HG02642 (cell line): ENCODE data around the gene HSPB6.
"Not testable (repeated sequence)": the region's sequence is repeated elsewhere in the genome, so short reads cannot be mapped to it uniquely, and the experiment has no call there.

Experiments
- ATAC-seq: cut with Tn5 transposase; IDR thresholded peaks from one replicate; pipeline ENCODE4 v1.9.1; 2021; ENCODE audit warnings: mild to moderate bottlenecking; ENCODE audit not compliant: unreplicated experiment, poor library complexity

HSPB6 gene, protein sequence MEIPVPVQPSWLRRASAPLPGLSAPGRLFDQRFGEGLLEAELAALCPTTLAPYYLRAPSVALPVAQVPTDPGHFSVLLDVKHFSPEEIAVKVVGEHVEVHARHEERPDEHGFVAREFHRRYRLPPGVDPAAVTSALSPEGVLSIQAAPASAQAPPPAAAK

DNA sequence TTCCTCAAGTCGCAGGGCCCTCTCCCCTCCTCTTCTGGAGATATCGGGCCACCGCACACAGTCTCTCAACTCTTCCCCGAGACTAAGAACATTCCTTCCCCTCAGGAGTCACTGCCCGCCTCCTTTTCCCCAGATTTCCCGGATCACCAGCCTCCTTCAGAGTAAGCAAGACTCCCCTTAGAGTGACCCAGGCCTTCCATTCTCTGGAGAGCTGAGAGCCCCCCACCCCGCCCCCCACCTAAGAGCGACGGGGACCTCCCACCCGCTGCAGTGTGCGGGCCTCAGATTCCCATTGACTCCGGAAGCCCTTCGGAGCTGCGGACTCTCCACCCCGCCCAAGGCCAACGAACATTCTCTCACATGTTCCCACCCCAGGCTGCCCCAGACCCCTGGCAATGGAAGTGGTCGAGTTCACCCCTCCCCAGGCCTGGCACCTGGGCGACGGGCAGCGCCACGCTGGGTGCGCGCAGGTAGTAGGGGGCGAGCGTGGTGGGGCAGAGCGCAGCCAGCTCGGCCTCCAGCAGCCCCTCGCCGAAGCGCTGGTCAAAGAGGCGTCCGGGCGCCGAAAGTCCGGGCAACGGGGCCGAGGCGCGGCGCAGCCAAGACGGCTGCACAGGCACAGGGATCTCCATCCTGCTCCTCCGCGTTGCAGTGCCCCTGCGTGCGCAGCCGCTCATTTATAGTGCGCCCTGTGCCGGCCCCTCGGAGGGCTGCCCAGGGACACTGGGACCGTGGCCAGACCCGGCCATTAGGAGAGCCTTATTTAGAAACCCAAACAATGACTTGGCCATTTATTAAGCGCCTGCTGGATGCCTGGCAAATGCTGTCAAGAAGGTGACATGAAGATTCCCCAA, at the start of gene HSPB6:
Gene HSPB6 (minus strand): TSS at position 653 of the 854 bp plus-strand sequence. CDS start 21 bp downstream, at position 632.
- ATAC-seq, result no peak

DNA sequence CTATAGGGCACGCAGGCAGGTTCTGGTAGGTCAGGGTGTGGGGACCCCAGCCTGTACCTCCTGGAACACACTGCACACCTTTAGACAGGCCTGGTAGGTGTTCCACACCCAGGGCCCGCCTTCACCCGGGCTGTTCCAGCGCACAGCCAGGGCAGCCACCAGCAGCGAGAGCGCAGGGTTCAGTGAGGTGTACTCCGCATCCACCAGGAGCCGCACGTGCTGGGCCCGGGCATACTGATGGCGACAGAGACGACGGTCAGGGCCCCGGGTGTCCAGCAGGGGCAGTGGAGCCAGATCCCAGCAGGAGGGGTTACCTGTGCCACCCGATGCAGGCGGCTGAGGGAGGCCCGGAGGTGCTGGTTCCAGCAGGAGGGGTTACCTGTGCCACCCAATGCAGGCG, 49.8 kb upstream of the HSPB6 start:
- no peak for ATAC-seq

DNA sequence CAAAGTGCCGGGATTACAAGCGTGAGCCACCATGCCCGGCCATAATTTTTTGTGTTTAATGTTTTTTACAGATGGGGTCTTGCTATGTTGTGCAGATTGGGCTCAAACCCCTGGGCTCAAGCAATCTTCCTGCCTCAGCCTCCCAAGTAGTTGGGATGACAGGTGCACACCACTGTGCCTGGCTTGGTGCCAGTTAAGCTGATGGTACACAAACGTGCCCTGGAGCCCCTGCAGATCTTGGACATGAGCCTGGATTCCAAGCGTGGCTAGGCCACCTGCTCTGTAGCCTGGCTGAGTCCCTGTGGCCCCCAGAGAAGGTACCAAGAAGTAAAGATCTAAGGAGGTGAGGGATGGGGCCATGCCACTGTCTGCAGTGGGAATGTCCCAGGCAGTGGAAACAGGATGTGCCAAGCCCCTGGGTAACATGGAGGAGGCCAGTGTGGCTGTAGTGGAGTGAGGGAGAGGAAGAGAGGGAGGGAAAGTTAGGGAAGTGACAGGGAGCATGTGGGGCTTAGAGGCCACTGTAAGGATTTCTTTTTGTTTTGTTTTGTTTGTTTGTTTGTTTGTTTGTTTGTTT, 48.8 kb upstream of the HSPB6 start:
- ATAC-seq, result no peak

DNA sequence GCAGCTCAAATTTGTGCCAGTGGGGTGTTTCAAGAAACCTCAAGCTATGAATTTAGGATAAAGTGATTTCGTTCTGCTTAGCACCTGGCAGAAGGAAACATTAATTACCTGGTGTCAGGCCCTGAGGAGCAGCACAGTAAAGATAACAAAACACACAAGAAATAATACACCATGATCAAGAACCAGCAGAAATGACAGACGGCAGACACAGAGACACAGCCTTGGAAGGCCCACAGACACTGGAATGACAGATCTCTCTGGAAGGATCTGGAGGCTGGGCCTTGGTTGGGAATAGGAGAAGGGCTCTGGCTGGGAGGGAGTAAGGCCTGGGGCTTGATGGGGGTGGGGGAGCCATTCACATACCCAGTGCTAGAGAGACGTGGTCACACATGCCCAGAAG, 45.0 kb upstream of the HSPB6 start:
- ATAC-seq, result no peak

DNA sequence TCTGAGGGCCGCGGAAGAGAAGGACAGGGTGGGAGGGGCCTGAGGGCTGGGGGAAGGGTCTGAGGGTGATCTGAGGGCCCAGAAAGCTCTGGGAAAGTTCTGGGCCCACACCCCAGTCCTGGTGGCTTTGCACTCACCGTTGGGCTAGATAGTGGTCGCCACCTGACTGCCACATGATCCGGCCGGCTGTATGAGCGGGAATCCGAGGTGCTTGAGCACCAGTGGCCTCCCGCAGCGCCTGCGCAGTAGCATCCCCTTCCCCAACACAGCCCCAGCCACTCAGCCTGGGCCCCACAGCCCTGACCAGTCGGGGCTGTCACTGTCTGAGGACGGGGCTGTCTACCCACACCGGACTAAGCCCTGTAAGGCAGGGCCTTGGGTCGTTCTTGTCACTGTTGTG, 40.8 kb upstream of the HSPB6 start:
- no peak for ATAC-seq

DNA sequence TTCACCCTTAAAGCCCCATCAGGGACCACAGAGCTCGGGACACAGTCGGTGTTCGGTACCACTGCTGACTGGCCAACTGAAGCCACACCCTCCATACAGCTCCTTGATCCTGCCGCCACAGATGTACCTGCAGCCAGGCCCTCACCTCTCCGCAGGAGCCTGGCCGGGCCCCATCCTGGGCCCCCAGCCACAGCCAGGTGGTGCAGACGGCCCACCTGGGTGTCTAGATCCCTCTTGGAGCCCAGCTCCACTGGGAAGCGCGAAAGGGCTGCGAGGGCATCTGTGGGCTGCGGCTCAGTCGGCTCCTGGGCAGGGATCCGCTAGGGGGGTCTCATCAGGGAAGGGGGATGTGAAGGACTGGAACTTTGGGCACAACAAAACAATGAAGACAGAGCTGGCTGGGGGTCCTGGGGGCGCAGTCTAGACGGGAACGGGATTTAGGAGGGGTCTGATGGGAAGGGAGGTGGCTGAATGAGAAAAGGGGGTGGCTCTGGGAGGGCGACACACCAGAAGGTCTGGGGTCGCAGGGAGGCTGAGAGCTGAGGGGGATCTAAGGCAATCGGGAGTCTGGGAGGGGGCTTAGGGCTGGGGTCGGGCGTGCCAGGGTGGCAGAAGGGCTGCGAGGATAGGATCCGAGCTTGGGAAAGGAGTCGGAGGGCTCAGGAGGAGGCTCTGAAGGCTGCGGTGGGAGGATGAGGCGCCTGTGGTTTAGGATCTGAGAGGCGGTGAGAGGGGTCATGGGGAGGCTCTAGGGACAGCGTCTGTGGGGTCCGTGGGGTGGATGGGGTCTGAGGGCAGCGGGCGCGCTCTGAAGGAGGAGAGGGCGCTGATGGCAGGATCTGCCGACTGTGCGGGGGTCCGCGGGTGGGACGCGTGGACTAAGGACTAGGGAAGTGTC, 40.1 kb upstream of the HSPB6 start:
- ATAC-seq, result no peak

DNA sequence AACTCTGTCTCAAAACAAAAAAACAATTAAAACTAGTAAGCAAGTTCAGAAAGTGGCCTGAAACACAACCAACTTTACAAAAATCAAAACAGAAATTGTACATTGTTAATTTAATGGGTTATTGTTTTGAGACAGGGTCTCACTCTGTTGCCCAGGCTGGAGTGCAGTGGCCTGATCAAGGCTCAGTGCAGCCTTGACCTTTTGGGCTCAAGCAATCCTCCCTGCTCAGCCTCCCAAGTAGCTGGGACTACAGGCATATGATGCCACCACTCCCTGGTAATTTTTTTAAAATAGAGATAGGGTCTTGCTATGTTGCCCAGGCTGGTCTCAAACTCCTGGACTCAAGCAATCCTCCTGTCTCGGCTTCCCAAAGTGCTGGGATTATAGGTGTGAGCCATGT, 38.7 kb upstream of the HSPB6 start:
- not testable (repeated sequence) for ATAC-seq

DNA sequence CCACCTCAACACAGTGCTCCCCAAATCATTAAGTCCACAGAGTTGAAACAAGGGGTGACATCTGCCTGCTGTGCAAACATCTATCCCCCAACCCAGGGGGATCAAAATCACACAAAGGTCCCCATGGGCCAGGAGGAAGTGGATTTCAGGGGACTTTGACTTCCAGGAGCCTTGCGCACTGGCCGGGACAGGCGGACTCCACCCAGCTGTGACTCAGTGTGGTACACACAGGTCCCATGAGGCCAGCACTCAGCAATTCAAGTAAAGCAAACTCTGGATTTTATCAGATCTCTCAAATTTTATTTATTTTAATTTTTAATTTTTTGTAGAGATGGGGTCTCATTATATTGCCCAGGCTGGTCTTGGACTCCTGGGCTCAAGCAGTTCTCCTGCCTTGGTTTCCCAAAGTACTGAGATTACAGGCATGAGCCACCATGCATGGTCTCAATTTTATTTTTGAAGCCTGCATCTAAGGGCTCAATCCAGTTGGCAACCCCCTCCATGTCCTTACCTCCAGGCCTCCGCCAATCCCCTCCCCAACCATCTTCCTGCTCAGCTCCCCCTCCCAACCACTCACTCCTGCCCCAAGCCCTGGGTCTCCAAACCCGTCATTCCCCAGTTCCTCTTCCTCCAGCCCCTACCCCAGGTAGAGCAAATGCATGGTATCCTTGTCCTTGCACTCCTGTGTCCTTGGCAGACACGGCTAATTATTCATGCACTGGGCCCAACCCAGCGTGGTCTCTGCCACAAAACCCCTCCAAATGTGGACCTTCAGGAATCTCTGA, 36.7 kb upstream of the HSPB6 start:
- no peak for ATAC-seq

DNA sequence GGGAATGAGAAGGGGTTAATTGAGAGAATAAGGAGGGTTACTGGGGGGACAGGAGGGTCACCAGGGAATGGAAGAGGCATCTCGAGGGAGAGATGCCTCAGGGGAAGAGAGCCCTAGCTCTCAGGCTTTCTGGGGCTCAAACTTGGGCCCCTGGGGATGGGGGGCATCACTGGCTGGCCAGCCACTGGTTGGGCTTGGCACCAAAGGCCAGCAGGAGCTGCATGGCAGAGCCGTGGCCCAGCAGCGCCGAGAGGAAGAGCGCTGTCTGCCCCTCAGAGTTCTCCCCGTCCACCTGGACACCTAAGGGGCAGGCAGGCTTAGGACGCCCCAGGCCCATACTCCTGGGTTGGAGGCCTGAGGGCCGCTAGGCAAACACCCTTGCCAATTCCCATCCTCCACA, 36.1 kb upstream of the HSPB6 start:
- no peak for ATAC-seq

DNA sequence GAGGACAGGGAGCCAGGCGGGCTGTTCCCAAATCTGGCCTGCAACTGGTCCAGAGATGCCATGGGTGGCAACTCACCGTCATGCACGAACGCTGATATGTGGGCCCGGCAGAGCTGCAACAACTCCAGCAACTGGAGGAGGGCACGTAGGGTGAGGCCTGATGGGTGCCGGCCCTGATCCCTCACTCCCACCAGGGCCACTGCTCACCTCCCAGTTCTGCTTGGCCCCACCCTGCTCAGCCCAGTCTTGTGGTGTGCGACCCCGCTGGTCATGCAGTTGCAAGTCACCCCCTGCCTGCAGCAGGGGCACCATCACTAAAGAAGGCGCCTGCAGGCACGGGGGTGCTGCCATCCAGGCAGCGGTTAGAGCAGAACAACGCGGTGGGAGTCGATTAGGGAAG, 35.5 kb upstream of the HSPB6 start:
- ATAC-seq, result no peak

DNA sequence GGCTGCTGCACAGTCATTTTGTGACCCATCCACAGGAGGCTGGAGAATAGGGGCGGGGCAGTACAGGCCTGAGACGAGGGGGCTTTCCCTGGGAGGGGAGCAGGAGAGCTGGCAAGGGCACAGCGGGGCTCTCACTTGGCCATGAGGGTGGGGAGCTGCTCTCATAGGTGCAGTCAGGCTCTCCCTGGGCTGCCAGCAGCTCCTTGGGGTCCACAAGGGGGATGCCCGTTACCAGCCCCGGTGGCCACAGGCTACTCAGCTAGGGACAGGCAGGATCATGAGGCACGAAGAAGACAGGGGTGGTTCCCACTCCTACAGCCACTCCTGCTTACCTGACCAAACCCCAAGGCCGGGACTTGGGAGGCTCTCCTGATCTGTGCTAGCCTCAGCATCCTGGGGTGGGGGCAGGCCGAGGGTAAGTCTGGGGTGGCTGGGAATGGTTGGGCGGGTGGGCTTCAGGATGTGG, 35.0 kb upstream of the HSPB6 start:
- ATAC-seq, result no peak

DNA sequence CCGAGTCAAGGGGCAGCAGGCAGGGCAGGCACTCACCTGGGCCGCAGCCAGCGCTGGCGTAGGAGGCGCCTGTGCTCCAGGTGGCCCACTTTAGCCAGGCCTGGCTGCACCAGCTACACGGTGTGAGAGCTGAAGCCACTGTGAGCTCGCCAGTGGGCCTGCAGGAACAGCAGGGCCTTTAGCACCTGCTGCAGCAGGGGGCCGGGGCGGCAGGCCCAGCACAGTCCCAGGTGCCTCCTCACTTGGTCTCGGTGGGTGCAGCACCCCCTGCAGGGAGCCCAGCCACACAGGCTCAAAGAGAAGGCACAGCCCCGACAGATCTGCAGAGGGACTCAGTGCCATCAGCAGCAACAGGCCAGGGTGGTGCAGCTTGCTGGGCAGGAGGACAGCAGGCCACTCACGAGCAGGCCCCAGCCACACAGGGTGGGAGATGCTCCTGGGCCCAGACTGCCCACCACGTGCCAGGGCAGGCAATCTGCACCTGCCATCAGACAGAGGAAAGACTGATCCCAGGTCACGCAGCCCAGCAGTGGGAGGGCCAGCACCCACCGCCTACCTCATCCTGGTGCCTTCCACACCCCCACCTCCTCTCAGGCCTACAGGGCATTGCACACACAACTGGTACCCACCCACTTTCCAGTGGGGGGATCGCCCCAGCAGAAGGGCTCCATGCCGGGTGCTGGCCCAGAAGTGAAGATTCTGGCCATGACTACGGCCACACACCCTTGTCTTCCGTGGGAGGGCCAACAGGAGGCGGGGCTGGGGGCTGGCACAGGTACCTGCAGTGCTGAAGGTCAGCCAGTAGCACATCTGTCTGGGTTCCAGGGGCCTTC, 34.4 kb upstream of the HSPB6 start:
- ATAC-seq, result no peak

DNA sequence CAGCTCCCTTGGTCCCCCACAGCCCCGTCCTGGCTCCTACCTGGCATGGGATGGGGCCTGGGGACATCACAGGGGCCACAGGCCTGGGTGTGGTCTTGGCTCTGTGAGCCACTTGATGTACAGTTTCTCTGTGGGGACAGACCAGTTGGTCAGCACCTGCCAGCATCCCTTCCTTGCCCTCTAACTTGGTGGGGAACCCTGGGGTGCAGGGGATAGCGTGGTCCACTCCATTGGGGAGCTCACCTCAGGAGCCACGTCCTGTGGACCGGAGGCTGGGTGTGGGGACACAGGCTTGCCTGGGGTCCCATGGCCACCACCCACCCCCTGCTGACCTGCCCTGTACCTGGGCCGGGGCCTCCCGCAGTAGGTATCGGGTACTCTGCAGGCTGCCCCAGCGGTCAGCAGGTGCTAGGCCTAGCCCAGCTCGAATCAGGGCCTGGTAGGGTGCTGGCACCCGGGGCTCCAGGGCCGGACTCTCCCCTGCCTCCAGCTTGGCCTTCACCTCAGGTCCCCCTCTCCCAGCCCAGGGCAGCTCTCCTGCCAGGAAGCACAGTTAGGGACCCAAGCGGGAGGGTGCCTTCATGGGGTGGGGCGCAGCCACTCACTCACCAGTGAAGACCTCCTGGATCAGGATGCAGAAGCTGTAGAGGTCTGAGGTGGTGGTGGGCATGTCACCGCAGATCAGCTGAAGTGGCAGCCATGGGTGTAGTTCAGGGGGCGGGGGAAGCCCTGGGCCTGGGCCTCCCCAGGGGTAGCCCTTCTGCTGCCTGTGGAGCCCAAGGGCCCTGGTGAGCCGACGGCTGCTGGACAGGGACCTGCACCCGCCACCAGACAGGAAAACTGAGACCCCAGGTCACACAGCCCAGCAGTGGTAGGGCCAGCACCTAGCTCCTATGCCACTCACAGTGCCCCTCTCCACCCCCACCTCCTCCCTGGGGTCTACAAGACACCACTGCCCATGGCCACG, 33.4 kb upstream of the HSPB6 start:
- ATAC-seq, result no peak

DNA sequence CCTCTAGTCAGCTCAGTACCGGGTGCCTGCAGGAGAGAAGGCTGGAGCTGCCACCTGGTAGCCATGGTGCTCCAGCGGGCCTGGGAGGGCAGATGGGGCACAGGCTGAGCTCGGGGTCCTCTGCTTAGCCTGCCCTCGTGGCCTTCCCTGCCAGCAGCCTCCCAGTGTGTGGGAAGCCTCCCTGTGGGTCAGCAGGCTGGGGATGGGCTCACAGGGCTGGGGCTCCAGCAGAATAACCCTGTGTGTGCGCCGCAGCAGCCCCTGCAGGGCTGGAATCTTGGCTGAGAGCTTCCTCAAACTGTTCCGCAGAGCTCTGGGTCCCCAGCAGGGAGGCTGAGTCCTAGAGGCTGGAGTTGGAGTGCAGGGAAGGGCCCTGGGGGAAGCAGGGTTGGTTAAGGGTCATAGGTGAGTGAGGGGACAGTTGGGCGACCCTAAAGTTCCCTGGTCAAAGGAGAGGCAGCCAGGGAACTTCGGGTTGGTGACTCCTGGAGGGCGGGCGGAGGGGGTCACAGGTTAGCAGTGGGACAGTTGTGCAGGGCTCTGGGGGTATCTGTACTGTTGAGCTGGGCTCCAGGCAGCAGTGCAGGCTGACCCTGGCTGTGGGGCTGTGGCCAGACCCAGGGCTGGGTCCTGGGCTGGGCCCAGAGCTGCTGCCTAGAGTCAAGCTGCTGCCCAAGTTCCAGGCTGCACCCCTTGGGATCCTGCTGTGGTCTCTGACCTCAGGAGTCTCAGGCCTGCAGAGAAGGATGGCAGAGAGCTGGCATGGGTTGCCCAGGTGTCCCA, 32.6 kb upstream of the HSPB6 start:
- no peak for ATAC-seq

DNA sequence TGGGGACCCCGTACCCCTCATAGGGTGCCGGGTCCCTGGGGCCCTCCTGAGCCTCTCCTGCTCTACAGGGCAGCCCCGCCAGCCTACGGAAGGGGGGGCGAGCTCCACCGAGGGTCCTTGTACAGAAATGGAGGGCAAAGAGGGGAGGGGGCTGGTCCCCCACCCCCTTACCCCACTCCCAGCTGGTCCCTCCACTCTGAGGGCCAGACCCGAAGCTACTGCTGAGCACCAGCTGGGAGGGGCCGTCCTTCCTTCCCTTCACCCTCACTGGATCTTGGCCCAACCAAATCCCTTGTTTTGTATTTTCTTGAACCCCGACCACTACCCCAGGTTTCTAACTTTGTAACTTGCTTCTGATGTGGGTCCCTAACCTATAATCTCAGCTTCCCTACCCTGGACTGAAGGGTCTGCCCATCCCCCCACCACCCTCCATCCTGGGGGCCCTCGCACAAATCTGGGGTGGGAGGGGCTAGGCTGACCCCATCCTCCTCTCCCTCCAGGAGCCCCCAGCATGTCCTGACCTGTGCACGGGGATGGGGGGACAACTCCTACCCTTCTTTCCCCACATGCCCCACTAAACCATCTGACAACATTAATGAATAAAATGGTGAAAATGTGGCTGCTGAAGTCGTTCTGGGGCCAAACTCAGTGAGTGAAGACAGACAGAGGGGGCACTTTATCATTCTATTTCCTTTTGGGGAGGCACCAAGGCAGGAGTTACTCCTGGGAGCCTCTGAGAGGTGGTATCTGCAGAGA, 31.6 kb upstream of the HSPB6 start:
- no peak for ATAC-seq

DNA sequence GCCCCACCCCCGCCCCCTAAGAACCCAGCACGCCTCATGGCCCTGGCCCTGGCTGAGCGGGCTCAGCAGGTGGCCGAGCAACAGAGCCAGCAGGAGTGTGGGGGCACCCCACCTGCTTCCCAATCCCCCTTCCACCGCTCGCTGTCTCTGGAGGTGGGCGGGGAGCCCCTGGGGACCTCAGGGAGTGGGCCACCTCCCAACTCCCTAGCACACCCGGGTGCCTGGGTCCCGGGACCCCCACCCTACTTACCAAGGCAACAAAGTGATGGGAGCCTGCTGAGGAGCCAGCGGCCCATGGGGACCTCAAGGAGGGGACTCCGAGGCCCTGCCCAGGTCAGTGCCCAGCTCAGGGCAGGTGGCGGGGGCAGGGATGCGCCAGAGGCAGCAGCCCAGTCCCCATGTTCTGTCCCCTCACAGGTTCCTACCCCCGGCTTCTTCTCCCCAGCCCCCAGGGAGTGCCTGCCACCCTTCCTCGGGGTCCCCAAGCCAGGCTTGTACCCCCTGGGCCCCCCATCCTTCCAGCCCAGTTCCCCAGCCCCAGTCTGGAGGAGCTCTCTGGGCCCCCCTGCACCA, 30.5 kb upstream of the HSPB6 start:
- no peak for ATAC-seq
